K562 (cell line): ENCODE data around the gene AIG1. TPM values are rescaled to one million over a fixed set of nuclear protein-coding genes. Genes with fewer than 3 reads are reported as not detected.

Experiments
- FOXJ2 ChIP-seq: fragments of 200-800 bp; sonication (Bioruptor generic); IDR thresholded peaks from 2 replicates; pipeline ENCODE4 v1.6.1; 2016; ENCODE audit warnings: missing genetic modification characterization, missing compliant biosample characterization
- MGA ChIP-seq: fragments of 450-650 bp; IDR thresholded peaks from 2 replicates; pipeline ENCODE4 v1.6.1; 2016; ENCODE audit warnings: mild to moderate bottlenecking, moderate library complexity
- polyA plus RNA-seq, 8 experiments: library from polyadenylated mRNA; depleted of rRNA in 4 of 8; stranded (reverse) in 5 of 8; unstranded in 3 of 8; fragments of >200 nt; fragmentation: Nextera tagmentation in 2 of 8; fragmentation: Illumina TruSeq in 1 of 8; extraction: Ambion mirVana in 2 of 8; extraction: Trizol in 1 of 8; gene quantifications; 2 replicates each; pipeline versions ENCODE4 v1.2.1 to v1.2.3, GENCODE V29; 2011 to 2014; ENCODE audit warnings: inconsistent platforms in 1 of 8, missing spikeins in 1 of 8
- total RNA-seq, 7 experiments: library from RNA; depleted of rRNA in 6 of 7; stranded (reverse); fragments of >200 nt in 6 of 7; fragmentation: Illumina TruSeq in 2 of 7; extraction: Trizol in 2 of 7; gene quantifications; 2 replicates each; pipeline versions ENCODE4 v1.2.1 to v1.2.3, GENCODE V29; 2011 to 2021; ENCODE audit warnings: low replicate concordance in 1 of 7

Gene AIG1
- total and polyA plus RNA-seq, 9 of the 15 experiments (the other 6 are each of a cell fraction or from before 2014, with no cell fraction given) = 74.8 to 333 (median 127) TPM

GRCh38 chr6:143346004-143346403, 285.3 kb downstream of the AIG1 start (continued):
- TF ChIP-seq MGA (no peak), FOXJ2 (tag) (no peak)
